CD14-positive monocyte (primary cell): ENCODE results near the gene CHMP1B. TPM values are rescaled to one million over a fixed set of nuclear protein-coding genes. Genes with fewer than 3 reads are reported as not detected.

ENCODE experiments used
- DNase-seq, 3 donors: peaks; one replicate each; pipeline ENCODE4 v3.0.0-alpha.2; 2011 to 2022
- H2AFZ ChIP-seq: 2 replicates; pipeline ENCODE4 v1.6.0; 2012; ENCODE audit warnings: mild to moderate bottlenecking, low read depth, low read length, inconsistent platforms; ENCODE audit not compliant: insufficient read depth, poor library complexity, severe bottlenecking
- H3K27ac ChIP-seq, 2 donors: 1 replicate in 1 of 2; 2 replicates in 1 of 2; pipeline ENCODE4 v1.5.1; 2012 to 2013; ENCODE audit warnings: low read length in 2 of 2, control low read depth in 1 of 2, inconsistent platforms in 1 of 2, low read depth in 1 of 2, mild to moderate bottlenecking in 1 of 2
- H3K27me3 ChIP-seq, 2 donors: one replicate each; pipeline versions ENCODE4 v1.6.0 to v1.6.1; 2011 to 2013; ENCODE audit warnings: low read length in 2 of 2; ENCODE audit not compliant: control insufficient read depth in 2 of 2, insufficient read depth in 2 of 2
- H3K36me3 ChIP-seq, 2 donors: replicated peaks in 1 of 2; 1 replicate in 1 of 2; 2 replicates in 1 of 2; pipeline versions ENCODE4 v1.5.1 to v1.6.1; 2012 to 2013; ENCODE audit warnings: low read length in 2 of 2, control low read depth in 1 of 2, inconsistent platforms in 1 of 2, mild to moderate bottlenecking in 1 of 2; ENCODE audit not compliant: insufficient read depth in 2 of 2, control insufficient read depth in 1 of 2
- H3K4me1 ChIP-seq, 2 donors: 1 replicate in 1 of 2; 2 replicates in 1 of 2; pipeline versions ENCODE4 v1.5.1 to v1.6.1; 2012 to 2013; ENCODE audit warnings: low read length in 2 of 2, control low read depth in 1 of 2, inconsistent platforms in 1 of 2, mild to moderate bottlenecking in 1 of 2, moderate library complexity in 1 of 2; ENCODE audit not compliant: insufficient read depth in 2 of 2, control insufficient read depth in 1 of 2
- H3K4me2 ChIP-seq: replicated peaks from 2 replicates; pipeline ENCODE3; 2012; ENCODE audit warnings: low read length, moderate library complexity, mild to moderate bottlenecking; ENCODE audit not compliant: poor library complexity, severe bottlenecking; ENCODE audit errors: extremely low read depth
- H3K4me3 ChIP-seq, 3 experiments: fragments of 200-600 bp in 1 of 3; sonication (generic) in 1 of 3; replicated peaks in 1 of 3; 1 replicate in 2 of 3; 2 replicates in 1 of 3; pipeline ENCODE4 v1.5.1; 2011 to 2013; ENCODE audit warnings: low read length in 3 of 3, mild to moderate bottlenecking in 3 of 3, control low read depth in 2 of 3, low read depth in 2 of 3, inconsistent platforms in 1 of 3, moderate library complexity in 1 of 3
- H3K79me2 ChIP-seq: 2 replicates; pipeline ENCODE4 v1.6.0; 2012; ENCODE audit warnings: mild to moderate bottlenecking, control low read depth, inconsistent platforms, low read length, moderate library complexity; ENCODE audit not compliant: insufficient read depth
- H3K9ac ChIP-seq: 2 replicates; pipeline ENCODE4 v1.6.0; 2017; ENCODE audit warnings: low read length, mild to moderate bottlenecking; ENCODE audit not compliant: insufficient read depth, poor library complexity, severe bottlenecking
- H3K9me3 ChIP-seq, 2 donors: replicated peaks in 1 of 2; 1 replicate in 1 of 2; 2 replicates in 1 of 2; pipeline versions ENCODE4 v1.5.1 to v1.6.1; 2012 to 2013; ENCODE audit warnings: low read length in 2 of 2, control low read depth in 1 of 2; ENCODE audit not compliant: control insufficient read depth in 1 of 2, insufficient read depth in 1 of 2
- H4K20me1 ChIP-seq: 2 replicates; pipeline ENCODE4 v1.6.0; 2012; ENCODE audit warnings: mild to moderate bottlenecking, low read length, control low read depth, moderate library complexity; ENCODE audit not compliant: insufficient read depth
- H3K27ac Mint-ChIP-seq, 7 donors: one replicate each; pipeline ENCODE4 v1.8.0; 2020; ENCODE audit warnings: mild to moderate bottlenecking in 7 of 7, mixed read lengths in 7 of 7, moderate library complexity in 6 of 7, inconsistent platforms in 2 of 7
- H3K27me3 Mint-ChIP-seq, 3 donors: one replicate each; pipeline ENCODE4 v1.8.0; 2021 to 2022; ENCODE audit warnings: low read depth in 3 of 3, mild to moderate bottlenecking in 3 of 3, mixed read lengths in 3 of 3, moderate library complexity in 3 of 3, inconsistent platforms in 1 of 3
- H3K36me3 Mint-ChIP-seq, 2 donors: one replicate each; pipeline ENCODE4 v1.8.0; 2020; ENCODE audit warnings: mixed read lengths in 2 of 2, inconsistent platforms in 1 of 2, mild to moderate bottlenecking in 1 of 2
- H3K4me1 Mint-ChIP-seq: one replicate; pipeline ENCODE4 v1.8.0; 2020; ENCODE audit warnings: mild to moderate bottlenecking, mixed read lengths
- H3K4me3 Mint-ChIP-seq, 2 donors: one replicate each; pipeline ENCODE4 v1.8.0; 2020; ENCODE audit warnings: mild to moderate bottlenecking in 2 of 2, mixed read lengths in 2 of 2, moderate library complexity in 1 of 2
- H3K9me3 Mint-ChIP-seq, 7 donors: one replicate each; pipeline ENCODE4 v1.8.0; 2020 to 2022; ENCODE audit warnings: mixed read lengths in 7 of 7, mild to moderate bottlenecking in 6 of 7, moderate library complexity in 6 of 7, inconsistent platforms in 2 of 7
- WGBS: methylation state at CpG from one replicate; pipeline ENCODE4 v1.1.5; 2013; ENCODE audit warnings: missing lambda C conversion rate; ENCODE audit not compliant: insufficient coverage; 5-methylcytosine and 5-hydroxymethylcytosine counted together
- intact Hi-C, 2 donors: fragments of 100-400 bp; cut with micrococcal nuclease; formaldehyde crosslinking; loops; one replicate each; pipeline versions ENCODE4 v1.15.0 to v1.15.1; 2023
- polyA plus RNA-seq, 3 donors: library from polyadenylated mRNA; depleted of rRNA in 1 of 3; unstranded in 2 of 3; stranded (reverse) in 1 of 3; fragments of 300-500 nt in 2 of 3; fragments of >200 nt in 1 of 3; fragmentation: Illumina TruSeq in 2 of 3; gene quantifications; 1 replicate in 2 of 3; 2 replicates in 1 of 3; pipeline ENCODE4 v1.2.3, GENCODE V29; 2012 to 2021
- TF ChIP-seq, protein P1 (sequence below): fragments of 200-600 bp; IDR thresholded peaks from one replicate; pipeline ENCODE4 v1.8.0; 2022; ENCODE audit warnings: antibody characterized with exemption, mild to moderate bottlenecking

Gene CHMP1B
- polyA plus RNA-seq, 3 donors = 95.2 to 182 (median 105) TPM

DNA sequence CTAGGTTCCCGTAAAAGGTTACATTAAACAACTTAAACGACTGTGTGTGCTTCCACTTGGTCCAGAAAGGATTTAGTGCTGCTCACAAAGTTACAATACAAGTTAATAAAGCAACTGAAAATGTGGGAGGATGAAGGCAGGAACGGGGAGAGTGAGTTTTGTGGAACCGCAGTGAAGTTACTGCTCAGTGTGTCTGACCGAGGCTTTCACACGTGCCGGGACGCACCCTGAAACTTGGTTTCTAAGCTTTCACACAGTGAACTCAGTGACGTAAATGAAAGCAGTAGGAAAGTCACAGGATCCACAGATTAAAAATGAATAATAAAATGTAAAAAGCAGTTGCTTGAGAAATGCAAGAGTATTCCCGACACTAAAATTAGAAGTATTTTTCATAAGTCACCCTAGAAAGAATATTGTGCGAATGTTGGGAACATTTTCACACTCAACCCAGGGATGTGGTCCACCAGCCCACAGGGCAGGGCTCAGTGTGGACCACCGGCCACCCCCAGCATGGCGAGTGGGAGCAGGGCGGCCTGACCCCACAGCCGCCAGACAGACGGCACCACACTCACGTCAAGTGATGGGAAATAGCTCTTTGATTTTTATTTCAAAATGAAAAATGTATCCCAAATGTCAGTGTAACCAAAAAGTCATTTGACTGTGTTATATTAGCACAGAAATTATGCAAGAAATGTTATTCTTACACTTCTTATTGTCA lies 32.6 kb upstream of the CHMP1B start:
- H3K27ac Mint-ChIP-seq = no peak overlapping the region
- intact Hi-C loops = no loop called here
- TF ChIP-seq, protein P1, sequence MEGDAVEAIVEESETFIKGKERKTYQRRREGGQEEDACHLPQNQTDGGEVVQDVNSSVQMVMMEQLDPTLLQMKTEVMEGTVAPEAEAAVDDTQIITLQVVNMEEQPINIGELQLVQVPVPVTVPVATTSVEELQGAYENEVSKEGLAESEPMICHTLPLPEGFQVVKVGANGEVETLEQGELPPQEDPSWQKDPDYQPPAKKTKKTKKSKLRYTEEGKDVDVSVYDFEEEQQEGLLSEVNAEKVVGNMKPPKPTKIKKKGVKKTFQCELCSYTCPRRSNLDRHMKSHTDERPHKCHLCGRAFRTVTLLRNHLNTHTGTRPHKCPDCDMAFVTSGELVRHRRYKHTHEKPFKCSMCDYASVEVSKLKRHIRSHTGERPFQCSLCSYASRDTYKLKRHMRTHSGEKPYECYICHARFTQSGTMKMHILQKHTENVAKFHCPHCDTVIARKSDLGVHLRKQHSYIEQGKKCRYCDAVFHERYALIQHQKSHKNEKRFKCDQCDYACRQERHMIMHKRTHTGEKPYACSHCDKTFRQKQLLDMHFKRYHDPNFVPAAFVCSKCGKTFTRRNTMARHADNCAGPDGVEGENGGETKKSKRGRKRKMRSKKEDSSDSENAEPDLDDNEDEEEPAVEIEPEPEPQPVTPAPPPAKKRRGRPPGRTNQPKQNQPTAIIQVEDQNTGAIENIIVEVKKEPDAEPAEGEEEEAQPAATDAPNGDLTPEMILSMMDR = no peak

DNA sequence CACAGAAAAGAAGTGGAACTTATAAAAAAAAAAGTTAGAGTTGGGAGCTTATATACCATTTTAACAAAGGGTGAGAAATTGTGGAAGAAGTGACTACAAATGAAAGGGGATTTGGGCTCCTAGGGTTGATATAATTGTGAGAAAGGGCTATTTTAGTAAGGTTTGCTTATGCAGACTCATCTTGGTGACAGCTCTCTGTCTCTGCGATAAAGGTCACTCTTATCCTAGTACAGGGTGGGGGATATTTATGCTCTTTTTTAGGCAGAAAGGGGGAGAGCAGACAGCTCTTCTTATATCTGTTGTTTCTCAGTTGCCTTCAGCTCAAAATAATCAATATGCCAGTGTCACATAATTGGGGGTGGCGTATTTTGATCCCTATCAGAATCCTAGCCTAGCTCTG lies 31.3 kb upstream of the CHMP1B start:
- no CpG with 5 or more reads among the region's 2 CpGs for WGBS
- H3K4me1 ChIP-seq = no peaks in the 10 kb centered on the region

More for the DNA sequence above, 32.6 kb upstream of the CHMP1B start:
- Histone ChIP-seq H3K27me3 (peaks cover 0 to 2% of the 10 kb centered on the region in 2 donors), H3K36me3 (no peaks in the 10 kb centered on the region), H3K9ac (no peak overlapping the region), H3K4me3 (no peak overlapping the region), H3K9me3 (no peaks in the 10 kb centered on the region), H3K4me2 (no peak overlapping the region), H3K79me2 (no peaks in the 10 kb centered on the region), H3K4me1 (no peaks in the 10 kb centered on the region), H3K27ac (no peak overlapping the region), H4K20me1 (no peaks in the 10 kb centered on the region), H2AFZ (no peak overlapping the region)
- WGBS = 96% methylated on average over 10 of the region's 17 CpGs
- peaks cover 9 to 16% (median 10%) of the 10 kb centered on the region in 3 donors for H3K27me3 Mint-ChIP-seq
- no peak overlapping the region for H3K4me3 Mint-ChIP-seq
- no peak for DNase-seq
- H3K9me3 Mint-ChIP-seq = peaks cover 0 to 4% (median 2%) of the 10 kb centered on the region in 7 donors
- no peaks in the 10 kb centered on the region for H3K36me3 Mint-ChIP-seq
- H3K4me1 Mint-ChIP-seq = no peaks in the 10 kb centered on the region

More for the DNA sequence above, 31.3 kb upstream of the CHMP1B start:
- H3K4me1 Mint-ChIP-seq = no peaks in the 10 kb centered on the region
- peaks cover 8 to 11% (median 9%) of the 10 kb centered on the region in 3 donors for H3K27me3 Mint-ChIP-seq
- Histone ChIP-seq H3K36me3 (no peaks in the 10 kb centered on the region), H3K27me3 (peaks cover 0 to 2% of the 10 kb centered on the region in 2 donors), H3K9me3 (no peaks in the 10 kb centered on the region), H3K4me2 (no peak overlapping the region), H4K20me1 (no peaks in the 10 kb centered on the region), H3K79me2 (no peaks in the 10 kb centered on the region), H3K27ac (no peak overlapping the region), H2AFZ (no peak overlapping the region), H3K4me3 (no peak overlapping the region), H3K9ac (no peak overlapping the region)
- H3K9me3 Mint-ChIP-seq = peaks cover 0 to 4% (median 2%) of the 10 kb centered on the region in 7 donors
- intact Hi-C loops = no loop called here
- no peak for DNase-seq
- no peak overlapping the region for H3K27ac Mint-ChIP-seq
- H3K4me3 Mint-ChIP-seq = no peak overlapping the region
- no peaks in the 10 kb centered on the region for H3K36me3 Mint-ChIP-seq
- TF ChIP-seq, protein P1 = no peak
